ENCODE measurements around the gene ARIH1. TPM values are rescaled to one million over a fixed set of nuclear protein-coding genes. Genes with fewer than 3 reads are reported as not detected.

ARIH1 gene
- total and polyA plus RNA-seq, 2 of the 4 experiments (the other 2 are of a cell fraction), result 24.0 to 41.2 TPM

DNA sequence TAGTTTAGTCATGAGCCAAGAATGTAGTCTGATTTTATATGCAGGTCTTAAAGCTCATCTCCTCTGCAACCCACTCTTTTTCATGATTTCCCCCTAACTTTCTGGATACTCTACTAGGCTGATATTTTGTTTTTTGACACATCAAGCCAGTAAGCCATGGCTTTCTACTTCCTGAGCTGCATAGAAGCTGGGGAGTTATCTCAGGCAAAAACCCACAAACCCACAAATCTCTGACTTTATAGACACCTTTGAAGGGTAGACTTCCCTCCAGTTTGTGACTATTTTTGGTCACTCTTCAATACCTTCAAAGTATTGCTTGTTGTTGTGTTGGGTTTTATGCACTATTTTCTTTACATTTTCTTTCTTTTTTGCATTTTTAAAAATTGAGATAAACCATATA is 47.4 kb upstream of the ARIH1 start:
- no peak overlapping the region for H3K23ac ChIP-seq (ENCODE audit: low read depth, low read length)
- H3K18ac ChIP-seq (ENCODE audit: low read depth, low read length), result no peak overlapping the region
- in situ Hi-C loops (cut with MboI; ENCODE audit: low sequenced_read_pairs) (no loop called here), dilution Hi-C loops (cut with HindIII; ENCODE audit: low sequenced_read_pairs, unreplicated experiment) (no loop called here), intact Hi-C loops (cut with micrococcal nuclease) (no loop called here)
- TF ChIP-seq SMC3 (IDR thresholded peaks at IDR 0.05; ENCODE audit: low read depth, low read length) (no peak), CHD1 (IDR thresholded peaks at IDR 0.05; ENCODE audit: low read depth, low read length) (no peak), RCOR1 (IDR thresholded peaks at IDR 0.05; ENCODE audit: insufficient replicate concordance, low read length) (no peak), RFX5 (IDR thresholded peaks at IDR 0.05; ENCODE audit: low read depth, low read length) (no peak), BHLHE40 (IDR thresholded peaks at IDR 0.05; ENCODE audit: low read depth, low read length) (no peak), MAFK (IDR thresholded peaks at IDR 0.05; ENCODE audit: low read depth, low read length) (no peak), NFE2L2 (IDR thresholded peaks at IDR 0.05; ENCODE audit: low read depth, low read length) (no peak), CEBPB (IDR thresholded peaks at IDR 0.05; ENCODE audit: low read depth, low read length) (no peak), MAZ (IDR thresholded peaks at IDR 0.05; ENCODE audit: borderline replicate concordance, low read depth, low read length) (no peak), FOS (IDR thresholded peaks at IDR 0.05; ENCODE audit: low read depth, low read length) (no peak)
- TF ChIP-seq, protein P1, sequence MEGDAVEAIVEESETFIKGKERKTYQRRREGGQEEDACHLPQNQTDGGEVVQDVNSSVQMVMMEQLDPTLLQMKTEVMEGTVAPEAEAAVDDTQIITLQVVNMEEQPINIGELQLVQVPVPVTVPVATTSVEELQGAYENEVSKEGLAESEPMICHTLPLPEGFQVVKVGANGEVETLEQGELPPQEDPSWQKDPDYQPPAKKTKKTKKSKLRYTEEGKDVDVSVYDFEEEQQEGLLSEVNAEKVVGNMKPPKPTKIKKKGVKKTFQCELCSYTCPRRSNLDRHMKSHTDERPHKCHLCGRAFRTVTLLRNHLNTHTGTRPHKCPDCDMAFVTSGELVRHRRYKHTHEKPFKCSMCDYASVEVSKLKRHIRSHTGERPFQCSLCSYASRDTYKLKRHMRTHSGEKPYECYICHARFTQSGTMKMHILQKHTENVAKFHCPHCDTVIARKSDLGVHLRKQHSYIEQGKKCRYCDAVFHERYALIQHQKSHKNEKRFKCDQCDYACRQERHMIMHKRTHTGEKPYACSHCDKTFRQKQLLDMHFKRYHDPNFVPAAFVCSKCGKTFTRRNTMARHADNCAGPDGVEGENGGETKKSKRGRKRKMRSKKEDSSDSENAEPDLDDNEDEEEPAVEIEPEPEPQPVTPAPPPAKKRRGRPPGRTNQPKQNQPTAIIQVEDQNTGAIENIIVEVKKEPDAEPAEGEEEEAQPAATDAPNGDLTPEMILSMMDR (conservative IDR thresholded peaks at IDR 0.05; ENCODE audit: low read depth, low read length), result no peak
- TF ChIP-seq, protein P2, sequence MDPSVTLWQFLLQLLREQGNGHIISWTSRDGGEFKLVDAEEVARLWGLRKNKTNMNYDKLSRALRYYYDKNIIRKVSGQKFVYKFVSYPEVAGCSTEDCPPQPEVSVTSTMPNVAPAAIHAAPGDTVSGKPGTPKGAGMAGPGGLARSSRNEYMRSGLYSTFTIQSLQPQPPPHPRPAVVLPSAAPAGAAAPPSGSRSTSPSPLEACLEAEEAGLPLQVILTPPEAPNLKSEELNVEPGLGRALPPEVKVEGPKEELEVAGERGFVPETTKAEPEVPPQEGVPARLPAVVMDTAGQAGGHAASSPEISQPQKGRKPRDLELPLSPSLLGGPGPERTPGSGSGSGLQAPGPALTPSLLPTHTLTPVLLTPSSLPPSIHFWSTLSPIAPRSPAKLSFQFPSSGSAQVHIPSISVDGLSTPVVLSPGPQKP (IDR thresholded peaks at IDR 0.05; ENCODE audit: borderline replicate concordance, low read depth, low read length), result no peak
- no peak overlapping the region for H3K4ac ChIP-seq (ENCODE audit: low read depth, low read length)
- no peak overlapping the region for H3K27ac ChIP-seq (ENCODE audit: insufficient read depth, low read length)
- H3K4me2 ChIP-seq (ENCODE audit: low read depth, low read length), result no peak overlapping the region
- no peaks in the 10 kb centered on the region for H3K36me3 ChIP-seq (ENCODE audit: control insufficient read depth, insufficient read depth, low read length)
- no peak overlapping the region for H3K9ac ChIP-seq (ENCODE audit: low read depth, low read length)
- peaks cover 5% of the 10 kb centered on the region for H3K9me3 ChIP-seq (ENCODE audit: control insufficient read depth, insufficient read depth, low read length)
- no TSS peak for BruUV-seq (replicated peaks)
- H4K5ac ChIP-seq (ENCODE audit: low read depth, low read length), result no peak overlapping the region
- no peak overlapping the region for H4K91ac ChIP-seq (ENCODE audit: insufficient read depth, low read depth, low read length)
- no peak for ATAC-seq (ENCODE audit: low read depth)
- ChIA-PET CTCF (no interaction called here), POLR2A (ENCODE audit: unreplicated experiment) (no interaction called here)
- no peaks in the 10 kb centered on the region; the same call in 1 of the 2 replicates for H3K27me3 ChIP-seq (ENCODE audit: control insufficient read depth, insufficient read depth, low read length)
- no peak overlapping the region for H2BK5ac ChIP-seq (ENCODE audit: low read depth, low read length, poor library complexity, severe bottlenecking)
- H2AK5ac ChIP-seq (ENCODE audit: low read depth, low read length), result no peak overlapping the region
- H2AFZ ChIP-seq (replicated peaks; ENCODE audit: low read length, poor library complexity), result no peak overlapping the region
- no peak overlapping the region for H3K4me3 ChIP-seq (ENCODE audit: insufficient read depth, low read depth, low read length)
- no peak overlapping the region for H3K56ac ChIP-seq (ENCODE audit: extremely low read depth, insufficient read depth, low read length)
- no peaks in the 10 kb centered on the region for H3K79me1 ChIP-seq (ENCODE audit: low read depth in 1 of 2, low read length in 2 of 2)
- H2AK9ac ChIP-seq (replicated peaks; ENCODE audit: low read depth, low read length, poor library complexity), result no peak overlapping the region
- H3K9me1 ChIP-seq (ENCODE audit: insufficient read depth, low read length), result no peaks in the 10 kb centered on the region
- H4K20me1 ChIP-seq (ENCODE audit: insufficient read depth, low read length), result no peaks in the 10 kb centered on the region
- no peak for DNase-seq
- H4K8ac ChIP-seq (ENCODE audit: low read depth in 2 of 2, low read length in 2 of 2), result no peak overlapping the region
- no peak overlapping the region for H2BK120ac ChIP-seq (ENCODE audit: low read depth, low read length)
- no peak overlapping the region for H2BK15ac ChIP-seq (ENCODE audit: low read depth, low read length)
- no peak overlapping the region for H2BK20ac ChIP-seq (ENCODE audit: low read depth, low read length)
- H3K14ac ChIP-seq (replicated peaks; ENCODE audit: low read depth, low read length), result no peak overlapping the region
- H3K4me1 ChIP-seq (ENCODE audit: control insufficient read depth, insufficient read depth, low read length), result no peaks in the 10 kb centered on the region

Data from IMR-90 (cell line).